Memory B cell (primary cell): ENCODE measurements around the gene ARL17A.
"Not testable (repeated sequence)": the region's sequence is repeated elsewhere in the genome, so short reads cannot be mapped to it uniquely, and the experiment has no call there.

Source experiments
- ATAC-seq: fragments of 150-1000 bp; cut with Tn5 transposase; 2 replicates; pipeline ENCODE4 v1.10.0; 2021; ENCODE audit warnings: low read depth, mild to moderate bottlenecking, moderate library complexity
- DNase-seq, 2 donors: peaks; one replicate each; pipeline ENCODE4 v3.0.0; 2022; ENCODE audit warnings: low spot score in 2 of 2
- H3K27ac Mint-ChIP-seq: one replicate; pipeline ENCODE4 v1.8.0; 2022; ENCODE audit warnings: mild to moderate bottlenecking, moderate library complexity, mixed read lengths
- H3K27me3 Mint-ChIP-seq: one replicate; pipeline ENCODE4 v1.8.0; 2022; ENCODE audit warnings: mixed read lengths
- H3K36me3 Mint-ChIP-seq: one replicate; pipeline ENCODE4 v1.8.0; 2022; ENCODE audit warnings: mild to moderate bottlenecking, mixed read lengths
- H3K4me1 Mint-ChIP-seq: one replicate; pipeline ENCODE4 v1.8.0; 2022; ENCODE audit warnings: mixed read lengths
- H3K4me3 Mint-ChIP-seq: one replicate; pipeline ENCODE4 v1.8.0; 2022; ENCODE audit warnings: mild to moderate bottlenecking, moderate library complexity, mixed read lengths
- H3K9me3 Mint-ChIP-seq: one replicate; pipeline ENCODE4 v1.8.0; 2022; ENCODE audit warnings: mixed read lengths

Gene ARL17A

DNA sequence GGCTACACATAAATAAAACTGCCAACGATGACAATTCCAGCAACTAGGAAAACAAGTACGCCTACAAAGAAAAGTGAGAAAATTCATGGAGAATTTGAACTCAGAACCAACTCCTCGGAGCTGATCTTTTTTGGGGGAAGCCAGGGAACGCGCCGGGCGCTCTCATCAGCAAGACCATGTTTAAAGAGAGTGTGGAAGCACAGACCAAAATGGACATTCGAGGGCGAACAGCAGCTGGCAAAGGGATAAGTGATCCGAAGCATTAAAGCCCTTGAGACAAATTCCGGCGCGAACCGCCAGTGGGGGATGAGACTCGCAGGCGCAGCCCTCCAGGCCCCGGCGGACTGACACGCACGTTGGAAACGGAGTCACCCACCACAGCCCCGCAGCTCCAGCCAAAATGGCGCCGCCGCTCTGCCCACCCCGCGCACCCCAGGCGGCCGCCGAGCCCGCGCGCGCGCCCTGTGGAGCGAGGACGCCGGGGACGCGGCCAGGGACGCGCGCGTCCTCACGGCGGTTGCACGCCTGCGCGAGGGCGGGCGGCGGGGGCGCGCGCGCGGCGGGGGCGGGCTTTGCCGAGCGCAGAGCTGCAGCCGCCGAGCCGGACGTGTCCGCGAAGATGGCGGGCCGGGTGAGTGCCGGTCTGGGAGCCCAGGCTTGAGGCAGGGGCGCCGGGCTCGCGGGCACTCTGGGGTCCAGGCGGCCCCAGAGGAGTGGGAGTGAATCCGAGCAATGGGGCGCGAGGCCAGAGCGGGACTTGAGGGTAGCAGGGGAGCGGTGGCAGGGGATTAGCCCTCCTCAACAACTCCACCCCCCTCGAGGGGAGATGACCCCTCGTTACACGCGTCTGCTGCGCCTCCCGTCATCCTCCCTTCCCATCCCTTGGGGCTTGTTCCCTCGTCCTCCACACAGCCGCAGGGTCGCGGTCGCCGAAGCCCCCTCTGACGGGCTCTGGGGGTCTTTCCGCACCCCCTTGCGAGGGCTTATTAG, 11.0 kb upstream of the ARL17A start, which contains the start of gene NSF:
Gene NSF, plus strand, starts transcription at position 513 of the 990 bp plus-strand sequence. Its CDS starts 107 bp downstream, at position 620.
- not testable (repeated sequence) for DNase-seq, H3K4me3 Mint-ChIP-seq, H3K4me1 Mint-ChIP-seq, H3K27me3 Mint-ChIP-seq, H3K36me3 Mint-ChIP-seq, H3K27ac Mint-ChIP-seq, H3K9me3 Mint-ChIP-seq
- ATAC-seq = peak; percentile 72

GRCh38 chr17:46585444-46585843, 6.0 kb upstream of the ARL17A start:
- not testable (repeated sequence) for H3K27me3 Mint-ChIP-seq, H3K4me3 Mint-ChIP-seq, ATAC-seq, H3K36me3 Mint-ChIP-seq, H3K27ac Mint-ChIP-seq, DNase-seq, H3K4me1 Mint-ChIP-seq, H3K9me3 Mint-ChIP-seq

- H3K4me1 Mint-ChIP-seq, DNase-seq, H3K36me3 Mint-ChIP-seq, H3K9me3 Mint-ChIP-seq, H3K27ac Mint-ChIP-seq, H3K27me3 Mint-ChIP-seq, H3K4me3 Mint-ChIP-seq: not testable (repeated sequence)
- ATAC-seq = peak; percentile 2
These were observed 591 bp upstream of the ARL17A start for GRCh38 chr17:46580082-46580481.

GRCh38 chr17:46571796-46572195, 7.7 kb downstream of the ARL17A start:
- not testable (repeated sequence) for H3K27ac Mint-ChIP-seq, H3K4me3 Mint-ChIP-seq, H3K4me1 Mint-ChIP-seq, H3K9me3 Mint-ChIP-seq, H3K27me3 Mint-ChIP-seq, DNase-seq, ATAC-seq, H3K36me3 Mint-ChIP-seq

DNA sequence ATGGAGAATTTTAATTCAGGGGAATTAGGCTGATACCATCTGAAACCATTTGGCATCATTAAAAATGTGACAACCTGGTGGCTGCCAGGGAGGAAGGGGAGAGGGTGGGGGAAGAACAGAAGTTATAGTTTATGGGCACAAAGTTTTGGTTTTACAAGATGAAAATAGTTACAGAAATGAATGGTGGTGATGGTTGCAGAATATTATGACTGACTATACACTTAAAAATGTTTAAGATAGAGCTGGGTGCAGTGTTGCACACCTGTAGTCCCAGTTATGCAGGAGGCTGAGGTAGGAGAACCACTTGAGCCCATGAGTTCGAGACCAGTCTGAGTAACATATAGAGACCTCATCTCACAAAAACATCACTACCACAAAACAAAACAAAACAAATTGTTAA, 12.5 kb downstream of the ARL17A start:
- H3K4me3 Mint-ChIP-seq, H3K36me3 Mint-ChIP-seq, DNase-seq, H3K27me3 Mint-ChIP-seq, H3K9me3 Mint-ChIP-seq, H3K27ac Mint-ChIP-seq, ATAC-seq, H3K4me1 Mint-ChIP-seq: not testable (repeated sequence)

DNA sequence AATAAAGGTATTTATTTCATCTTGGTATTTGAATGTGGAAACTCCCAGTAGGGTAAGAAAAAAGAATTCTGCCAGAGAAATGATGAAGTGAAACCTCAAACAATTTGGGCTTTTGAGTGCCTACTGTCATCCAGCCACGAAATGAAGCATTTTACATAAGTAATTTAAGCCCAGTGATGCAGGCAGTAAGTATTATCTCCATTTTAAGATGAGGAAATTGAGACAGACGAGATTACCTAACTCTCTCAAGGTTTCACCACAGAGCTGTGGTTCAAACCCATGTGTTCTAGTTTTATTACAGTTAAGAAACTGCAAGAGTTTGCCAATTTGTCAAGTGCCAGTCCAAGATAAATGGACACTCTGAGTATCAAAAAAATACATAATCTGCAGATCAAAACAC, 13.2 kb downstream of the ARL17A start:
- H3K4me3 Mint-ChIP-seq, H3K27me3 Mint-ChIP-seq, H3K4me1 Mint-ChIP-seq, H3K36me3 Mint-ChIP-seq, H3K27ac Mint-ChIP-seq, H3K9me3 Mint-ChIP-seq, DNase-seq: not testable (repeated sequence)
- peak; percentile 96 for ATAC-seq

GRCh38 chr17:46560048-46560447, 19.4 kb downstream of the ARL17A start:
- not testable (repeated sequence) for DNase-seq, ATAC-seq, H3K4me3 Mint-ChIP-seq, H3K27me3 Mint-ChIP-seq, H3K4me1 Mint-ChIP-seq, H3K9me3 Mint-ChIP-seq, H3K36me3 Mint-ChIP-seq, H3K27ac Mint-ChIP-seq

DNA sequence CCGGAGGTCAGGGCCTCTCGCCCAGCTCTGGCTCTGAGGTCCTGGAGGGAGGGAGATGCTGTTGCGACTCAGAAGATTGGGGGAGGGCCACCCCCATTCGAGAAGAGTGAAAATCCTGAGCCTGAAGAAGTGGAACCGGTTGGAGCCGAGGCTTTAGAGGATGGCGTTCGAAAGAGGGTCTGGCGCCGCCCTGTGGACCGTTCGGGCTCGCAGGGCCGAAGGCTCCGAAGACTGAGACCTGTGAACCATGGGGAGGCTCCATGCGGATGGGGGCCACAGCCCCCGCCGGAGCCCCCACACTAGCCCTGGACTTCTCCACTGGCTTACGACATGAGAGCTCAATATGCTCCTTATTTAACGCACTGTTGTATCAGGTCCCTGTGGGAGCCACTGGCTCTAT, 20.3 kb downstream of the ARL17A start:
- H3K27me3 Mint-ChIP-seq, H3K4me1 Mint-ChIP-seq, ATAC-seq, H3K27ac Mint-ChIP-seq, H3K36me3 Mint-ChIP-seq, H3K4me3 Mint-ChIP-seq, H3K9me3 Mint-ChIP-seq, DNase-seq: not testable (repeated sequence)

GRCh38 chr17:46548607-46549006, 30.9 kb downstream of the ARL17A start:
- H3K27ac Mint-ChIP-seq, H3K4me3 Mint-ChIP-seq, ATAC-seq, H3K36me3 Mint-ChIP-seq, H3K4me1 Mint-ChIP-seq, DNase-seq, H3K27me3 Mint-ChIP-seq, H3K9me3 Mint-ChIP-seq: not testable (repeated sequence)

- not testable (repeated sequence) for DNase-seq
These were observed 44.8 kb downstream of the ARL17A start for GRCh38 chr17:46534716-46535115.

DNA sequence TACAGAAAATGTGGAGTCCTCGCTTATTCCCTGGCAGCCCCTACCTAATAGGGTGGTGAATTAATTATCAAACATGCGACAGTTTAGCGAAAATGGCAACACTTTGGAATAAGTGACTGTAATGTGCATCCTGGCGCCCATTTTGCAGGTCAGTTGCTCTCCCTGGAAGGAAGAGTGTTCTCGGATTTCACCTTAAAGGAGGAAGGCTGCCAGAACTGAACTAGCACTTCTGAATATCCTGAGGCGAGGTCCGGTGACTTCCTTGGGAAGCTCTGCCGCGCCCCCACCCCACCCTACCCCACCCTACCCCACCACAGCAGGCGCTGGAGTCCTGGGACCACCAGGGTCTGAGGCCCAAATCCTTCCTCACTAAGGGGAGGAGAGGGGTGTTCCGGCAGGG, 67.3 kb downstream of the ARL17A start, which contains the start of gene LRRC37A2:
Gene LRRC37A2, plus strand, starts transcription at position 301 of the 400 bp plus-strand sequence. CDS start 245 bp downstream, outside the sequence.
- H3K4me3 Mint-ChIP-seq, DNase-seq, H3K36me3 Mint-ChIP-seq, H3K27me3 Mint-ChIP-seq, H3K9me3 Mint-ChIP-seq, ATAC-seq, H3K27ac Mint-ChIP-seq, H3K4me1 Mint-ChIP-seq: not testable (repeated sequence)

More at GRCh38 chr17:46534716-46535115, 44.8 kb downstream of the ARL17A start:
- not testable (repeated sequence) for H3K4me1 Mint-ChIP-seq, H3K27ac Mint-ChIP-seq, H3K27me3 Mint-ChIP-seq, H3K9me3 Mint-ChIP-seq, H3K4me3 Mint-ChIP-seq, H3K36me3 Mint-ChIP-seq, ATAC-seq

DNA sequence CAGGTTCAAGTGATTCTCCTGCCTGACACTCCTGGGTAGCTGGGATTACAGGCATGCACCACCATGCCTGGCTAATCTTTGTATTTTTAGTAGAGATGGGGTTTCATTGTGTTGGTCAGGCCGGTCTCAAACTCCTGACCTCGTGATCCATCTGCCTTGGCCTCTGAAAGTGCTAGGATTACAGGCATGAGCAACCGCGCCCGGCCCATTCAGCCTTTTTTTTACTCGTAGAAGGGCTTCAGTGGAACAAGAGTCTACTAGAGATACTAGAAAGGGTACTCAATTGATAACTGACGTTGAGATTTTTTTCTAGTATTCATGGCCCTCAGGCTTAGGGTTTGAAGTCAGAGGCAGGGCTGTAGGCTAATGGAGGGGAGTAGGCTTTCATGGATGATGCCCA, 73.6 kb downstream of the ARL17A start:
- not testable (repeated sequence) for ATAC-seq, H3K4me1 Mint-ChIP-seq, H3K36me3 Mint-ChIP-seq, H3K27ac Mint-ChIP-seq, H3K9me3 Mint-ChIP-seq, DNase-seq, H3K27me3 Mint-ChIP-seq, H3K4me3 Mint-ChIP-seq

- not testable (repeated sequence) for H3K4me3 Mint-ChIP-seq, H3K27me3 Mint-ChIP-seq, H3K36me3 Mint-ChIP-seq, DNase-seq, ATAC-seq, H3K27ac Mint-ChIP-seq, H3K4me1 Mint-ChIP-seq, H3K9me3 Mint-ChIP-seq
These were observed 79.9 kb downstream of the ARL17A start for GRCh38 chr17:46499437-46500139.

DNA sequence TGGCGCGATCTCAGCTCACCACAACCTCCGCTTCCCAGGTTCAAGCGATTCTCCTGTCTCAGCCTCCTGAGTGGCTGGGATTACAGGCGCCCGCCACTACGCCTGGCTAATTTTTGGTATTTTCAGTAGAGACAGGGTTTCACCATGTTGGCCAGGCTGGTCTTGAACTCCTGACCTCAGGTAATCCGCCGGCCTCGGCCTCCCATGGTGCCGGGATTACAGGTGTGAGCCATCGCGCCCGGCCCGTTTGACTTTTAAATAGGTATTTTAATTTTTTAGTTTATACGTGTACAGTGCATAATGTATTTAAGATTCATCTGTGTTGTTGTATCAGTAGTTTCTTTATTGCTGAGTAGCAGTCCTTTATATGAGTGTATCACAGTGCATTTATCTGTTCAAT, 87.5 kb downstream of the ARL17A start:
- not testable (repeated sequence) for DNase-seq, H3K27ac Mint-ChIP-seq, H3K9me3 Mint-ChIP-seq, H3K4me3 Mint-ChIP-seq, ATAC-seq, H3K27me3 Mint-ChIP-seq, H3K36me3 Mint-ChIP-seq, H3K4me1 Mint-ChIP-seq
